HG02642 (cell line): ENCODE measurements around the gene PIGK.
"Not testable (repeated sequence)": the region's sequence is repeated elsewhere in the genome, so short reads cannot be mapped to it uniquely, and the experiment has no call there.

Experiments
- ATAC-seq: cut with Tn5 transposase; IDR thresholded peaks from one replicate; pipeline ENCODE4 v1.9.1; 2021; ENCODE audit warnings: mild to moderate bottlenecking; ENCODE audit not compliant: unreplicated experiment, poor library complexity

PIGK gene

DNA sequence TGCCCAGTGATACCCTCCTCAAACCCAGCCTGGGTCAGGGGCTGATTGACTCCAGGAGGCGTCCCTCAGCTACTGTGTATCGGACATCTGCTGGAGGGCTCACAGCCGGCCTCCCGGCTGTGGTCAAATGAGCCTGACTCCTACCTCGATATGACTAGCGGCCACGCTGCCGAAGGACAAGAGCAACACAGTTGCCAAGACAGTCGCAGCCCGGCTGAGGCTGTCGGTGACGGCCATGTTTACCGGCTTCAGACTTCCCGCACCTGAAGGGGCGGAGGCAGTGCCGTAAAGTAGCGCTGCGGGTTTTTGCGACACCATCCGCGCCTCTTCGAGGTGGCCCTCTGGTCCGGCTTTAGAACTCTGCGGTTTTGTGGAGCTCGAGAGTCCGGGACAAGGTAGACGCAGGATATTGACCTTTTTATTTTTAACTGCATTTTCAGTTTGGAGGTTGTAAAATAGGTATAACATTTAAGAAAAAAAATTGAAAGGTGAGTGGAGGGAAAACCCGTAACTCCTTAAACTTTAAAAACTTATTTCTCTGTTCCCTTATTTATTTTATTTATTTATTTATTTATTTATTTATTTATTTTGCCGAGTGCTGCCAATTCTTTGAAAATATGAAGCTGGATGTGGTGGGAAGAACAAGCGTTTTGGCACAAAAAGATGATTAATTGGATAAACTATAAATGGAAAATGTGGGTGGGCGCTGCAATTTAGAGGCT is at the start of gene PIGK:
Gene PIGK (minus strand): TSS at position 265 of the 722 bp plus-strand sequence. CDS start 28 bp downstream, at position 237.
- peak; percentile 97 for ATAC-seq

DNA sequence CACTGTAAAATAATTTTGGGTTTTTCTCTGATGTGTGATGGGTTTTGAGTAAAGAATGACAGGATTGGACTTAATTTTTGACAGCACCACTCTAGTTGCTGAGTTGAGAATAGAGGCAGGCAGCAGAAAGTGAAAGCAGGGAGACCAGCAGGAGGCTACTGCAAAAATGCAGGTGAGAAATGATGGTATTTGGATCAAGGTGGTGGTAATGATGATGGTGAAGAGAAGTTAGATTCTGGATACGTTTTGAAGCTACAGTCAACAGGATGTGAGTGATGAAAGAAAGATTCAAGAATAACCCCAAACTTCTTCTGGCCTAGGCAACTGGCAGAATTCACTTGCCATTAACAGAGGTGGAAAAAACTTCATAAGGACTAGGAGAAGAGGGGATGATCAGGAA is 47.8 kb upstream of the PIGK start:
- ATAC-seq: no peak

GRCh38 chr1:77265180-77265579 is 46.0 kb upstream of the PIGK start:
- ATAC-seq: no peak

DNA sequence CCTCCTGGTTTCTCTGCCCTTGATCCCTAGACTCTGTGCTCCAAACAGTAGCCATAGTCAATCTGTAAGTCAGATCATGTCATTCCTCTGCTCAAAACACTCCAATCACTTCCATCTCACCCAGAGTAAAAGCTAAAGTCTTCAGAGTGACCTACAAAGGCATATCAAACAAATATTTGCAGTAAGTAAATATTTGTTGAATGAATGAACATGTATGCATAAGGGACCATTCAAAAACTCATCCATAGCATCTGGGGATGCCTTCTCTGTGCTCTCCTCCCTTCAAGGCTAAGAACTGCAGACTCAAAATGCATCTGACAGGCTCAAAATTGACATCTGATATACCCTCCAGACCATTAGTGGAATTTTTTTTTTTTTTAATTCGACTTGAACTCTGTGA is 44.5 kb upstream of the PIGK start:
- ATAC-seq: no peak

GRCh38 chr1:77253211-77253610 is 34.0 kb upstream of the PIGK start:
- no peak for ATAC-seq

- no peak for ATAC-seq
Observed at GRCh38 chr1:77250126-77250525, 30.9 kb upstream of the PIGK start.

- ATAC-seq: no peak
Observed at GRCh38 chr1:77245830-77246229, 26.6 kb upstream of the PIGK start.

DNA sequence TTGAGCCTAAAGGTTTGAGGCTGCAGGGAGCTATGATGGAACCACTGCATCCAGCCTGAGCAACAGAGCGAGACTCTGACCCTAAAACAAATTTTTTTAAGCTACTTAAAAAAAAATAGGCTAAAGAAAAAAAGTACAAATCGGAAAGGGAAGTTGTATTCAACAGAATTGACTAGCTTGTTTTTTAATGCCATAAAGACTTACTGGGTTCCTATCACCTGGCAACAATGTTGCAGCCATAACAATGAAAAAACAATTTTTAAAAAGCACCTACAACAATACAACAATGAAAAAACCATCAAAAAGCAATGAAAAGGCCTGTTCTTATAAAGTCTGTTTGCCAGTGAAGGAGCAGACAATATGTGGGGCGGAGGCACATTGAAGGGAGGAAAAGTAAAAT is 20.1 kb upstream of the PIGK start:
- ATAC-seq: no peak

DNA sequence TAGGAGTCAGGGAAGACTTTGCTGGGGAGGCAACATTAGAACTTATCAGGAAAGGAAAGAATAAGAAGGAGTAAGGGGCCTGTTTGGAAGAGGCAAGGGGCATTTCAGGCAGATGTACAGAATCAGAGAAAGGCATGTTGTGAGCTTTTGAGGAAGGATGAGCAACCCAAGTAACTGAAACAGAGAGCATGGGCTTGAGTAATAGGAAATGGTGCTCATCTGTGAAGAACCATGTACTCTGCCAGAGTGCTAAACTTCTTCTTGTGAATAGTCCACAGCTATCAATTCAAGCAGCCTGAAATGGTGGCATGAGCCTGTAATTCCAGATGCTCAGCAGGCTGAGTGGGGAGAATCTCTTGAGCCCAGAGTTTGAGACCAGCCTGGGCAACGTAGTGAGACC is 19.2 kb upstream of the PIGK start:
- ATAC-seq: no peak

- ATAC-seq: no peak
Observed at GRCh38 chr1:77234943-77235342, 15.7 kb upstream of the PIGK start.

- no peak for ATAC-seq
Observed at GRCh38 chr1:77234096-77234495, 14.9 kb upstream of the PIGK start.

GRCh38 chr1:77232829-77233228 is 13.6 kb upstream of the PIGK start:
- ATAC-seq: no peak

- ATAC-seq: no peak
Observed at GRCh38 chr1:77230051-77230450, 10.8 kb upstream of the PIGK start.

DNA sequence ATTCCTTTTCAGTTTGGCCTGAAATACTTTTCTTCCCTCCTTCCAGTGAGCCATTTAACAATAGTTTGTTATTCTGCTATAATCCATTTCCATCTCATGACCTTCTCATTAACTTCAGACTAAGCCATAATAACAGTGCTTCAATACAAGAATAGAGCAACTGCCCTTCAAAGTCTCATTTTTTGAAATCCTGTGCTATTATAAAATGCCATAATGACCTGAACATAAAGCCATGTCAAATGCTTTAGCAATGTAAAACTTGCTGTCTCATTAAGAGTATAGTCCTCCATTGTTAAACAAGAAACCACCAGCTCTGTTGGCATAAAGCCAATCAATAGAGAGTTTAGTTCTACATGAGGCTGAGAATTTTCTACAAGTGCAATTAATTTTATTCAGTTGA is 9.6 kb upstream of the PIGK start:
- ATAC-seq: no peak

- no peak for ATAC-seq
Observed at GRCh38 chr1:77227381-77227780, 8.2 kb upstream of the PIGK start.

DNA sequence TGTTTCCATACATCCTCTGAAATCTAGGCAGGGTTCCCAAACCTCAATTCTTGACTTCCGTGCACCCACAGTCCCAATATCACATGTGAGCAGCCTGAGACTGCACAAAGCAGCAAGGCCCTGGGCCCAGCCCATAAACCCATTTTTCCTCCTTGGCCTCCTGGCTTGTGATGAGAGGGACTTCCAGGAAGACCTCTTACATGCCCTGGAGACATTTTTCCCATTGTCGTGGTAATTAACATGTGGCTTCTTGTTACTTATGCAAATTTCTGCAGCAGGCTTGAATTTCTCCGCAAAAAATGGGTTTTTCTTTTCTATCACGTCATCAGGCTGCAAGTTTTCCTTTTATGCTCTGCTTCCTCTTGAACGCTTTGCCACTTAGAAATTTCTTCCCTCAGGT is 3.3 kb upstream of the PIGK start:
- ATAC-seq: no peak

DNA sequence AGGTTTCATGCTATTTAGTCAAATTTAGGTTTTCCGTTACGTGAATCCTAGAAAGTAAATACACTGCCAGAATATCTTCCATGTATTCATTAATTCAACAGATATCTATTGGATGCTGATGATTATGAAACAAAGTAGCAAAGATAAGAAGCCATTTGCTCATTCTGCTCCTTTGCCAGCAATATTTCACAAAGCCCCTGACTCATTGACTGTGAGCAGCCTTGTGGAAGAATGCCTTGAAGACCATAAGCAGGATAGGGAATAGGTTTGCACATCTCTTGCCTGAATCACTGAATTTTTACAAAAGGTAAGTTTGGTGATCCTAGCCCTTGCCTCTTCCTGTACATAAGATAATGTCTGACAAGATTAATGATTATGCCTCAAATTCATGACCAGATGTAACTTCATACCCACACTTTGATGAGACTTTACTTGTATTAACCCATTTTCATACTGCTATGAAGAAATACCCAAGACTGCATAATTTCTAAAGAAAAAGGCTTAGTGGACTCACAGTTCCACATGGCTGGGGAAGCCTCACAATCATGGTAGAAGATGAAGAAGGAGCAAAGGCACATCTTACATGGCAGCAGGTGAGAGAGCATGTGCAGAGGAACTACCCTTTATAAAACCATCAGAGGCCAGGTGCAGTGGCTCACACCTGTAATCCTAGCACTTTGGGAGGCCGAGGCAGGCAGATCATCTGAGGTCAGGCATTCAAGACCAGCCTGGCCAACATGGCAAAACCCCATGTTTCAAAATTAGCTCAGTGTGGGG is 1.6 kb upstream of the PIGK start:
- ATAC-seq: no peak

DNA sequence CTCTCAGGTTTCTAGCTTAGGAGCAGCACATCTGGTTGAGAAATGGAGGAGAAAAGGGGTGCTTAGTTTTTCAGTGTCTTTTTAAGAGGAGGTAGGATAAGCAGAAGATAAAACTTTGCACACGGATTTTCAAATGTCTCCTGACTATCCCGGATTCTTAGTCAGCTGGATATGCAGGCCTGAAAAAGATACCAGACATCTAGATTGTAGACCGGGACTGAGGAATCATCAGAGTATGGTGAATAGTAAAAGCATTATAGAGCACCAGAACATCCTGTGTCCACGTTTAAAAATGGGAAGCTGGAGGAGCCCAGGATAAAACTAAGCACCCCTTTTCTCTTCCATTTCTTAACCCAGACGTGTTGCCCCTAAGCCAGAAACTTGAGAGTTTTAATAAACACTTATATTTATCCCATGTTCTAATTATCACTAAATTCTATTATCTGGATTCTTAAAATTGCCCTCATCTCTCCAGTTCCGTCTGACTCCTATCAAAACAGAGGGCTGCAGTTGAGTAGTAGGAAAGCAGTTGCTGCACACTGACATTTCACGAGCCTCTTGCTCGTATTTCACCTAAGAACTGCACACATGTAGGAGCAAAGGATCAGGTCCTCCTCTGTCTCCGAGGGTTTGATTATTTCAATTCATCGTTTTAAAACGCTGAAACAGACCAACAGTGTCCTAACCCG is 609 bp downstream of the PIGK start:
- ATAC-seq: peak; percentile 35

GRCh38 chr1:77204043-77204442 is 15.2 kb downstream of the PIGK start:
- ATAC-seq: not testable (repeated sequence)

DNA sequence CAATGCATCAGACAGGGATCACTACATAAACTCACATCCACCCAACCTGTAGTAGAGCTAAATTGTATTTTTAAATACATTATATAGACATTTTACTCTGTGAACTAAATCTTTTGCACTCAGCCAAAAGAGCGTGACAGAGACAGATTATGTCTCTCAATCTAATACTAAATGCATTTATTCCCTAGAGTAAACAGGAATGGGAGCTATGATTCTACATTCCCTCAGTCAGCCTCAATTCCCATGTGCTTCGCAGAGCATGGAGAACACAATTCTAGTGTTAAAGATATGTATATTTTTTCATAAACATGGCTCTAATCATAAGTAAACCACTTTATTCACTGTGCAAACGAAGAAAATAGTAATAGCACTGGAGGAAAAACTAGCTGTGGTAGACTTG is 16.5 kb downstream of the PIGK start:
- no peak for ATAC-seq

- ATAC-seq: no peak
Observed at GRCh38 chr1:77200806-77201205, 18.4 kb downstream of the PIGK start.
